GM18907 (cell line): ENCODE results near the gene MCEE.
"Not testable (repeated sequence)": the region's sequence is repeated elsewhere in the genome, so short reads cannot be mapped to it uniquely, and the experiment has no call there.

ENCODE experiments used
- ATAC-seq: cut with Tn5 transposase; IDR thresholded peaks from one replicate; pipeline ENCODE4 v1.9.1; 2021; ENCODE audit warnings: mild to moderate bottlenecking, moderate library complexity; ENCODE audit not compliant: unreplicated experiment

MCEE gene

GRCh38 chr2:71130152-71130904 is at the start of gene MCEE, which contains the start of gene MPHOSPH10:
TSS of gene MCEE (minus strand) at chr2:71130229. CDS start at chr2:71130219, 10 bp downstream.
TSS of gene MPHOSPH10 (plus strand) at chr2:71130634. CDS start at chr2:71130666, 32 bp downstream.
- peak; percentile 93 for ATAC-seq

DNA sequence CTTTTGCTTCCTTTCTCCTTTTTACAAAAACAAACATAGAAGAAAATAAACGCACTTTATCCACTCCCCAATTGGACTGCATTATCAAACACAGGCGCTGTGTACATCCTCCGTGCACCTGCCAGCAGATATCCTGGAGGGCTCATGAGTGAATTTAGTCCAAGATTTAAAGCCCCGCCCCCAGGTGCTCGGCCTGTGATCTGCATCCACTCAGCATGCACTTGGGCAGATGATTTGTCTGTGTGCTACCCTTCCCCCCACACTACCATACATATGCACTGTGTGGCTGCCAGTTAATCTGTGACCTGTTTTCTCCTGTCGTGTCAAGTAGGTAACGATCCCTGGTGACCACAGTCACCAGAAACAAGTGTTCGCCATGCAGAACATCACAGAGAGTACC is 48.8 kb upstream of the MCEE start:
- ATAC-seq: not testable (repeated sequence)

GRCh38 chr2:71174207-71174606 is 44.2 kb upstream of the MCEE start:
- no peak for ATAC-seq

GRCh38 chr2:71173096-71173495 is 43.1 kb upstream of the MCEE start:
- no peak for ATAC-seq

GRCh38 chr2:71166812-71167211 is 36.8 kb upstream of the MCEE start:
- no peak for ATAC-seq

GRCh38 chr2:71157124-71157793 is 27.2 kb upstream of the MCEE start:
- peak; percentile 56 for ATAC-seq

GRCh38 chr2:71156573-71156972 is 26.5 kb upstream of the MCEE start:
- ATAC-seq: no peak

- ATAC-seq: no peak
Measured at GRCh38 chr2:71155846-71156245, 25.8 kb upstream of the MCEE start.

GRCh38 chr2:71154798-71155197 is 24.8 kb upstream of the MCEE start:
- peak; percentile 67 for ATAC-seq

- ATAC-seq: no peak
Measured at GRCh38 chr2:71154279-71154678, 24.2 kb upstream of the MCEE start.

DNA sequence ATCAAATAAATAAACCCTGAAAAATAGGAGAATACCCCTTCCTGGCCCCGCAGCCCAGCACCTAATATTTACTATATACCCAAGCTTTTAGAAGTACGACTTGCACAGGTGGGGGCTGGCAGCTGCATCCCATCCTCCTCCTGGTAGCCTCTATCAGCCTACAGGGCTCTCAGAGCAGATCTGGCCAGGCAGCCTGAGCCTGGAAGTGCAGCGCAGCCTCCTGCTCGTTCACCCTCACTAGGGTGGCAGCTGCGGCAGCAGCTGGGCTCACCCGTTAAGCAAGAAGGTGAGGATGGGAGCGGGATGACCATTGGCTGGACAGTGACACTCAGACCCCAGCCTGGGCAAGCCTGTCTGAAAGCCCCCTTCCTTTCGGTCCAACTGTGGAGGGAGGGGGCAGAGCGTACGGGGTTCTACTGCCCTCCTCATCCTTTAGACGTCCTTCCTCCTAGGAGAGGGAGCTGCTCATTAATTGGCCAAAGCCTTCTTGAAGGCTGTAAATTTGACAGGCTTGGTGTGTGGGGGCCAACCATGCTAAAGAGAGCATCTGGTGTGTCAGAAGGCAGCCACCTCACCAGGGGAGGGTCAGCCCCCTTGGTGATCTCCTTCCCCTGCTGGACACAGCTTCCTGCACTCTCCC is 23.7 kb upstream of the MCEE start:
- ATAC-seq: no peak

GRCh38 chr2:71151620-71152019 is 21.6 kb upstream of the MCEE start:
- no peak for ATAC-seq

GRCh38 chr2:71150082-71150816 is 20.2 kb upstream of the MCEE start:
- ATAC-seq: no peak

GRCh38 chr2:71148506-71149063 is 18.6 kb upstream of the MCEE start:
- ATAC-seq: no peak

DNA sequence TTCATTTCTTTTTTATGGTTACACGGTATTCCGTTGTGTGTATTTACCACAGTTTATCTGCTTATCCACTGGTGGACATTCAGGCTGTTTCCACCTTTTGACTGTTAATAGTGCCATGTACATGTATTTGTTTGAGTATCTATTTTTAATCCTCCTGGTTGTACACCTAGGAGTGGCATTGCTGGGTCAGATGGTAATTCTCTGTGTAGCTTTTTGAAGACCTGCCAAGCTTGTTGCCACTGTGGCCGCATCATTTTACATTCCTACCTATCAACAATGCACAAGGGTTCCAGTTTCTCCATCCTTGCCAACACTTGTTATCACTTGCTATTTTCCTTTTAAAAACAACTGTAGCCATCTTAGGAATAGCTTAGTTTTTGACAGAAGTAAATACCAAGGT is 13.8 kb upstream of the MCEE start:
- no peak for ATAC-seq

DNA sequence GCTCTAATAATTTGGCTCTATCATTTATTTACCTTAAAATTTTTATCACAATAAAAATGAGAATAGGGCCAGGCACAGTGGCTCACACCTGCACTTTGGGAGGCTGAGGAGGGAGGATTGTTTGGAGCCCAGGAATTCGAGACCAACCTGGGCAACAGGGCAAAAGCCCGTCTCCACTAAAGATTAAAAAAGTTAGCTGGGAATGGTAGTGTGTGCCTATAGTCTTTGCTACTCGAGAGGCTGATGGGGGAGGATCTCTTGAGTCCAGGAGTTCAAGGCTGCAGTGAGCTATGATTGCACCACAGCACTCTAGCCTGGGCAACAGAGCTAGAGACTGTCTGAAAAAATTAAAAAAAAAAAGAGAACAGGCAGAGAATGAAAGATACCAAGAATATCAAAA is 6.1 kb upstream of the MCEE start:
- ATAC-seq: no peak

DNA sequence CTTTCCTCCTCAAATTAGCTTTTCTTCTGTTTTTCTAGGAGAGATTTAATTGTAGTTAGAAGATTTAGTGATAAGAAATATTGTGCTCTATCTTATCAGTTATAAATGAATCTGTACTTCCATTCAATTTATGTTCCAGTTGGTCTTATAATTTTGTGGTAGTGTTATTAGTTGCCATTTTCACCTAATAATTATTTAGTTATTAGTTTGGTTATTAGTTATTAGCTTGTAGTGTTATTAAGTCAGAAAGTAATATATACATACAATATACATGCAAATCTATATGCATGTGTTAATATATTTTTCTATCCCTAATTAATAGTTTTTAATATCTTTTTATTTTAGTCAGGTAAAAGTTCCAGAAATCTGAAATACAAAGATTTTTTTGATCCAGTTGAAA is 3.6 kb upstream of the MCEE start:
- ATAC-seq: no peak

DNA sequence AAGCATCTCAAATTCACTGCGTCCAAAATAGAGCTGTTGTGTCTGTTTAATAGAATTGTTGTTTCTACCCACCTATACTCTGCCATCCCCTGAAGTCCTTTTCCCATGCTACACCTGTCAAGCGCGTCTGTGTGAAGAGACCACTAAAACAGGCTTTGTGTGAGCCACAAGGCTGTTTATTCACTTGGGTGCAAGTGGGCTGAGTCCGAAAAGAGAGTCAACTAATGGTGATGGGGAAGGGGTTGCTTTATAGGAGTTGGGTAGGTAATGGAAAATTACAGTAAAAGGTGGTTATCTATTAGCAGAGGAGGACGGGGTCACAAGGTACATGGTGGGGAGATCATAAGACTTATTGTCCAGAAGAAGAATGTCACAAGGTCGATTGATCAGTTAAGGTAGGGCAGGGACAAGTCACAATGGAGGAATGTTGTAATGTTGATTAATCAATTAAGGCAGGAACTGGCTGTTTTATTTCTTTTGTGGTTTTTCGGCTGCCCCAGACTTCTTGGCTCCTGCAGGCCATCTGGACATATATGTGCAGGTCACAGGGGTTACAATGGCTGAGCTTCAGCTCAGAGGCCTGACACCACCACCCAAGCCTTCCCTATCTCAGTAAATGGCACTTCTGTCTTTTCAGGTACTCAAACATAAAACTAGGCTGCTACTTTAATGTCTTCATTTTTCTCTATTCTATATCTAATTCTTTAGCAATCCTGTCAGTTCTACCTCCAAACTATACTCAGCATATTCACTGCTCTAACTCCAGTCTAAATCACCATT is 1.5 kb upstream of the MCEE start:
- not testable (repeated sequence) for ATAC-seq

GRCh38 chr2:71130905-71131244 is 846 bp upstream of the MCEE start:
- ATAC-seq: peak; percentile 20

DNA sequence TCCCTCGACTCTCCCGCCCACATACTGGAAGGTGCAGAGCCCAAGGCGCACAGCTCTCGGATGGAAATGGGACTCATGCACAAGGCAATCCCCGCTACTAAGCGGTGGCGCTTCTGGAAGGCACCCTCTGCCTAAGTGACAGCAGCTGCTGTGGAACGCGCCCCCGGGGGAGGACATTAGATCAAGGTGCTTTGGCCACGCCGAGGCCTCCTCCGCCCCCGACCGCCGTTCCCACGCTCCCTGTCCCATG is 202 bp downstream of the MCEE start:
- ATAC-seq: peak; percentile 61
